Mammary epithelial cell (primary cell): ENCODE measurements around the gene BORCS8.

Experiments used
- EZH2 ChIP-seq: IDR thresholded peaks from 2 replicates; pipeline ENCODE4 v1.6.1; 2012; ENCODE audit warnings: low read length, inconsistent platforms, borderline replicate concordance
- TF ChIP-seq, protein P1 (sequence below), 2 donors: IDR thresholded peaks in 1 of 2; conservative IDR thresholded peaks in 1 of 2; 2 replicates each; pipeline ENCODE4 v1.5.1; 2011 to 2012; ENCODE audit warnings: inconsistent platforms in 2 of 2, low read length in 2 of 2, mild to moderate bottlenecking in 2 of 2, control low read depth in 1 of 2, low read depth in 1 of 2; ENCODE audit not compliant: insufficient read depth in 1 of 2; ENCODE audit errors: extremely low read depth in 1 of 2

DNA sequence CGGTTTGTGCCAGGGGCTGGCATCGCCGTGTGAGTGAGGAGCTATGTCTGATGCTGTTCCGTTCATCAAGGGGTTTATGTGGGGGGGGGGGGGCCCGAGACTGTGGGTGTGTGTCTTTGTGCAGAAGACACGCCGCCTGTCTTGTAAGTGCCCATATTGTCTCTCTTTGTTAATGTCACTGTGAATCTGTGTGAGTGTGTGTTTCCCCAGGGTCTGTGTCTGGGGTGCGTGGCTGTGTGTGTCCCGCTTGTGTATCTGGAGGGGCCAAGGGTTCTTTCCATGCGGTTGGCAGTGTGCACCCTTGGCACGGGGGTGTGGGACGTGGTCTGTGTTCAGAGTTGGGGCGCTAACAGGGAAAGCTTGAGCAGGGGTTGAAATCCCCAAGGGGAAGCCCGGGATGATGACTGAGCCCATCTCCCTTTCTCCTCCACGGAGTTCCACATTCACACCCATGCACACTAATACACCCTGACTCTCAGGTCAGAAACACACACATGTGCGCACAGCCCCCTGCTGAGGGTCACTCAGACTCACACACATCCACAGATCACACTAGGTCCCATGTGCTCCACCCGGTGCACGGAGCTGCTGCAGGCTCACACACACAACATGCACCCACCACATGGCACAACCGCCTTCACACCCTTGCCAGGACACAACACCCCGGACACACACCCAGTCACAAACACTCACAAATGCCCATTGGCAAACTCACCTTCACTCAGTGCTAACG lies 21.6 kb upstream of the BORCS8 start:
- TF ChIP-seq, protein P1, sequence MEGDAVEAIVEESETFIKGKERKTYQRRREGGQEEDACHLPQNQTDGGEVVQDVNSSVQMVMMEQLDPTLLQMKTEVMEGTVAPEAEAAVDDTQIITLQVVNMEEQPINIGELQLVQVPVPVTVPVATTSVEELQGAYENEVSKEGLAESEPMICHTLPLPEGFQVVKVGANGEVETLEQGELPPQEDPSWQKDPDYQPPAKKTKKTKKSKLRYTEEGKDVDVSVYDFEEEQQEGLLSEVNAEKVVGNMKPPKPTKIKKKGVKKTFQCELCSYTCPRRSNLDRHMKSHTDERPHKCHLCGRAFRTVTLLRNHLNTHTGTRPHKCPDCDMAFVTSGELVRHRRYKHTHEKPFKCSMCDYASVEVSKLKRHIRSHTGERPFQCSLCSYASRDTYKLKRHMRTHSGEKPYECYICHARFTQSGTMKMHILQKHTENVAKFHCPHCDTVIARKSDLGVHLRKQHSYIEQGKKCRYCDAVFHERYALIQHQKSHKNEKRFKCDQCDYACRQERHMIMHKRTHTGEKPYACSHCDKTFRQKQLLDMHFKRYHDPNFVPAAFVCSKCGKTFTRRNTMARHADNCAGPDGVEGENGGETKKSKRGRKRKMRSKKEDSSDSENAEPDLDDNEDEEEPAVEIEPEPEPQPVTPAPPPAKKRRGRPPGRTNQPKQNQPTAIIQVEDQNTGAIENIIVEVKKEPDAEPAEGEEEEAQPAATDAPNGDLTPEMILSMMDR (conservative IDR thresholded peaks at IDR 0.05 in 1 of 2, IDR thresholded peaks at IDR 0.05 in 1 of 2; ENCODE audit: extremely low read depth in 1 of 2, insufficient read depth in 1 of 2, low read depth in 1 of 2, low read length in 2 of 2) = no peak
- no peak for TF ChIP-seq EZH2
